Measurements from ENCODE around the gene DACT1.

The DACT1 gene

GRCh38 chr14:58636129-58636528 lies 1.6 kb upstream of the DACT1 start:
- no peak for DNase-seq (ENCODE audit: low read depth in 2 of 2)

- peak; percentile 5 to 8 for DNase-seq (ENCODE audit: low read depth in 2 of 2)
These were observed 747 bp upstream of the DACT1 start for GRCh38 chr14:58637040-58637390.

DNA sequence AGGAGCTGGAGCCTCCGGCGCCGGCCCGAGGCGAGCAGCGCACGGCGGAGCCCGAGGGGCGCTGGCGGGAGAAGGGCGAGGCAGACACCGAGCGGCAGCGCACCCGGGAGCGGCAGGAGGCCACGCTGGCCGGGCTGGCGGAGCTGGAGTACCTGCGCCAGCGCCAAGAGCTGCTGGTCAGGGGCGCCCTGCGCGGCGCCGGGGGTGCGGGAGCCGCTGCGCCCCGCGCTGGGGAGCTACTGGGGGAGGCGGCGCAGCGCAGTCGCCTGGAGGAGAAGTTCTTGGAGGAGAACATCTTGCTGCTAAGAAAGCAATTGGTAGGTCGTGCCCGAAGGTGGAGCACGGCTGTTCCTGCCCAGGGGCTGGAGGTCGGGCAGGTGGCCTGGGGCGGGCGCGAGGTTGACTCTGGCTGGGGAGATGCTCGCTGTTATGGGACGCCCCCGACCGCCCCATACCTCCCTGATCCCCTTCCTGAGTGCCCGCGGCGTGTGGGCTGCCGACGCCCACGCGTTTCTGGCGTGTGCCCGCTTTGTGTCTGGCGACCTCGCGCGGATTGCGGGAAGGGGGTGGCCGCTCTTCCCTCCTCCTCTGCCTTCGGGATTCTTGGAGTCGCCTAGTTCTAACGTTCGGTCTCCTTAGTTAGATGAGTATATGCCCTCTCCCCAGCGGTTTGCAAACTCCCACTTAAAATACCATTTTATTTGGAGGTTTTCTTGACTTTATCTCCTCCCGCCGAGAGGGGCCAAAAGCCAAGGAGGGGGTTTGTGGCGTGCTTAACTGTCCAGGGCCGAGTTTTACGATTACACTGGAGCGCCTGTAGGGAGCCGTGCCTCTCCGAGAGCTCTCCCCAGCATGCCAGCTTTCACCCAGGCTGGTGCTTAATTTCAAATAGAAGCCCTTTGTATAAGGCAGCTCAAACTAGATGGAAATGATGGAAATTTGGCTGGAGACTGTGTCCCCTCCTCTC lies 752 bp downstream of the DACT1 start:
- peak in 1 of 2 donors; percentile 1 for DNase-seq (ENCODE audit: low read depth in 2 of 2)

- DNase-seq (ENCODE audit: low read depth in 2 of 2), result no peak
These were observed 1.4 kb downstream of the DACT1 start for GRCh38 chr14:58639198-58639565.

- DNase-seq (ENCODE audit: low read depth in 2 of 2), result no peak
These were observed 2.2 kb downstream of the DACT1 start for GRCh38 chr14:58639842-58640484.

GRCh38 chr14:58640959-58641358 lies 3.2 kb downstream of the DACT1 start:
- no peak for DNase-seq (ENCODE audit: low read depth in 2 of 2)

GRCh38 chr14:58641509-58641908 lies 3.7 kb downstream of the DACT1 start:
- DNase-seq (ENCODE audit: low read depth in 2 of 2), result no peak

DNA sequence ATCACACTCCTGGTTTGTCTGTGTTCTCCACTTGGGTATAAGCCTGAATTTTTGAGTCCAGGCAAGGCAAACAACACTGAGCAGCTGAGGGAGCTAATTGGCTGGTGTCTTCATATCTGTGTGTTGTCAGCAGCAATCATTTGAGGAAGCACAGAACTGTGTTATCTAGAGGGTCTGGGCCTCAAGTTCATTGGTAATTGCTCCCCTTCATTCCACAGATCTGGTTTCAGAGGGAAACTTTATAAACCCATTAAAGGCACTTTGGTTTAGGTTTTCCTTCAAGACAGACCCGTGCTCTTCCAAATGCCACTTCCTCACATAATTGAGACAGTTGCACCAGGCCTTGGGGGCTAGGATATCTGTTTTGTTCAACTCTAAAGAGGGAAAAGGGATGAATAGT lies 5.6 kb downstream of the DACT1 start:
- DNase-seq (ENCODE audit: low read depth in 2 of 2), result no peak

DNA sequence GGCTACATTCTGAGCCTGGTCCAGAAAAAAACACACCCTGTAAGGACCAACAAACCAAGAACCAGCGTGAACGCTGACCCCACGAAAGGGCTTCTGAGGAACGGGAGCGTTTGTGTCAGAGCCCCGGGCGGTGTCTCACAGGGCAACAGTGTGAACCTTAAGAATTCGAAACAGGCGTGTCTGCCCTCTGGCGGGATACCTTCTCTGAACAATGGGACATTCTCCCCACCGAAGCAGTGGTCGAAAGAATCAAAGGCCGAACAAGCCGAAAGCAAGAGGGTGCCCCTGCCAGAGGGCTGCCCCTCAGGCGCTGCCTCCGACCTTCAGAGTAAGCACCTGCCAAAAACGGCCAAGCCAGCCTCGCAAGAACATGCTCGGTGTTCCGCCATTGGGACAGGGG lies 7.9 kb downstream of the DACT1 start:
- no peak for DNase-seq (ENCODE audit: low read depth in 2 of 2)

GRCh38 chr14:58646479-58646878 lies 8.7 kb downstream of the DACT1 start:
- DNase-seq (ENCODE audit: low read depth in 2 of 2), result no peak

- DNase-seq (ENCODE audit: low read depth in 2 of 2), result no peak
These were observed 10.0 kb downstream of the DACT1 start for GRCh38 chr14:58647777-58648176.

GRCh38 chr14:58650857-58651256 lies 13.1 kb downstream of the DACT1 start:
- DNase-seq (ENCODE audit: low read depth in 2 of 2), result no peak

GRCh38 chr14:58656671-58657411 lies 19.1 kb downstream of the DACT1 start:
- DNase-seq (ENCODE audit: low read depth in 2 of 2), result no peak

DNA sequence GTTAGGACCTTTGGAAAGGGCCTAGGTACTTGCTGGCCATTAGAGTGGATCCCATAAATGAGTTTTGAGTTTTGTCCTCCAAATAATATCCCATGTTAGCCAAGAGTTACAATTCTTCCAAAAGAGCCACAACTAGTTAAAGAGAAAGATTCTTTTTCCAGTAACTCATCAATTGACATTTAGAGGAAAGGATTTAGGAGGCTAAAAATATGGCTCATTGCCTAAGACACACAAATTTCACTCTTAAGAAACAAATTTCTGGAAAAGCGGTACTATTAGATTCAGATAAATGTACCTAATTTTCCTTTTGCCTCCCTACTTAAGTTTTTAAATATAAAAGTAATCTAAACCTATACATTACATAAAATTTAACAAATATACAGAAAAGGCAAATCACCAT lies 21.3 kb downstream of the DACT1 start:
- no peak for DNase-seq (ENCODE audit: low read depth in 2 of 2)

DNA sequence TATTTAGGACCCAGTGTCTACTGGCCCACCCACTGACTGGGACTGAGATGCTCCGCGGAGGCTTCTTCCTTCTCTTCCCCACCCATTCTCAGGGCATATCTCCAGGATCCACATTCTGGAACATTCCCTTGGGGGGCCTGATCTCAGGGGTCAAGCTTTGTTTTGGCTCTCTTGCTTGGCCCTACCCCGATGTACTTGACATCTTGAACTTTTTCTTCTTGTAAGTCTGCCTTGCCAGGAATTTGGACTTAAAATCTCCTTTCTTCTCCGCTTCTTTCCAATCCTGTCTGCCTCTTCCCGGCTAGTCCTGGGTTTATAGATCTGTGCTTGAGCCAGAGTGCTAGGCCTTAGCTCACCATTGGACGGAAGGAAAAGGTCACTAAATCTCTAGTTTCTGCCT lies 22.1 kb downstream of the DACT1 start:
- no peak for DNase-seq (ENCODE audit: low read depth in 2 of 2)

- DNase-seq (ENCODE audit: low read depth in 2 of 2), result no peak
These were observed 22.6 kb downstream of the DACT1 start for GRCh38 chr14:58660407-58660806.

- DNase-seq (ENCODE audit: low read depth in 2 of 2), result no peak
These were observed 24.3 kb downstream of the DACT1 start for GRCh38 chr14:58662018-58662417.

DNA sequence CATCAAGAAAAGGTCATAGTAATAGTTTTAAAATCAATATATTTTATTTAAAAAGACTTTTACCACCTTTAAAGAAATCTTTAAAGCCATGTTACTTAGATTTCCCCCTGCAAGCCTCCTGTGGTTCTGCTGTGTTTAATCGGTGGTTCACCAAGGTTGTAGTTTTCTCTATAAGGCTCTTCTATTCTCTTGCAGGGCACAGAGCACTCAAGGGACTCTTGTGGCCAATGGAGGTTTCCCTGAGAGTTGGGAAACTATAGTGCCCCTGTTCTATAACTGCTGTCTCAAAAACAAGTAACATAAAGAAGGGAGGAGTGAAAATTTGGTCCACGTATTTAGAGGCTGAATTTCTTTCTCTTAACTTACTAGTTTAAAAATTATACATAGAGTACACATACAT lies 25.0 kb downstream of the DACT1 start:
- no peak for DNase-seq (ENCODE audit: low read depth in 2 of 2)

GRCh38 chr14:58663494-58664111 lies 25.8 kb downstream of the DACT1 start:
- DNase-seq (ENCODE audit: low read depth in 2 of 2), result no peak

DNA sequence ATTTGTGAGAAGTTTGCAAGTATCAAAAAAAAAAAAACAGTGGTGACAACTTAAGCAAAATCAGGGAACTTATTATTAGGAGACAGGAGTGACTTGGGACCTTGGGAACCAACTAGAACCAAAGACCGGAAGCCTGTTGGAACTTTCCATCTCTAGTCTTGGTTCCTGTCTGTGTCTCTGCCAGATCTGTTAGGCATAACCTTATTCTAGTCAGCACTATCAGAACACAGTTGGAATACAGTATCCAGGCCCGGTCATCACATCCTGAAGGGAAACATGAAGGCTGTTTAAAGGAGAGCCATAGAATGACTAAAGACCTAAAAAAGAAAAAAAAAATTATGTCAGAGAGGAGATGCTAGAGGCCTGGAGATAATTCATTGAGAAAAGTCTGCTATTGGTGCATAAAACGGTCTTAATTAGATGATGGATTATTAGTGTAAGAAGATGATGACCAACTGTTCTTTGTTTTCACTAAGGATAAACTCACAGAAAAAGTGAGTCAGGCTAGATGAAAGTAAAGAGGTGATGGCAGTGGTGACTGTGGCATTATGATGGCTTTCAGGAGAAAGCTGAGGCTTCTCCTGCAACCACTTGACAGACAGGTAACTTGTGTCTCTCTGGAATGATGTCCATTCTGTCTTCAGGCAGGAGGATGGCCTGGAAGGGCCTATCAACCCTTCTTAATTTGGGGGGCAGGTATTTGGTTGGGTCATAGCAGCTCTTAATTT lies 28.2 kb downstream of the DACT1 start:
- no peak for DNase-seq (ENCODE audit: low read depth in 2 of 2)

- DNase-seq (ENCODE audit: low read depth in 2 of 2), result no peak
These were observed 29.0 kb downstream of the DACT1 start for GRCh38 chr14:58666737-58667136.

All from stimulated activated CD8-positive, alpha-beta memory T cell treated with anti-CD3 and anti-CD28 coated beads, Interleukin-7, amount 100 ng/mL, for 4 hours (primary cell).